Astrocyte of the cerebellum (primary cell): ENCODE results near the gene MTUS2.

Source experiments
- DNase-seq: peaks from one replicate; pipeline ENCODE4 v3.0.0-alpha.2; 2011; ENCODE audit warnings: low read depth
- H3K4me3 ChIP-seq: 2 replicates; pipeline ENCODE4 v1.5.1; 2011; ENCODE audit warnings: mild to moderate bottlenecking, low read depth, low read length, moderate library complexity
- CTCF ChIP-seq: IDR thresholded peaks from 2 replicates; pipeline ENCODE4 v1.5.1; 2012; ENCODE audit warnings: low read length, low read depth, moderate library complexity, mild to moderate bottlenecking; ENCODE audit errors: missing control alignments
- in situ Hi-C: cut with HindIII; loops from 2 replicates; pipeline ENCODE4 v1.10.0; 2017; ENCODE audit warnings: low sequenced_read_pairs

MTUS2 gene

GRCh38 chr13:29065142-29065541 lies 245.0 kb downstream of the MTUS2 start:
- TF ChIP-seq CTCF = no peak
- no peak overlapping the region for H3K4me3 ChIP-seq
- DNase-seq = no peak
- in situ Hi-C loops = no loop called here

GRCh38 chr13:29067306-29067945 lies 247.3 kb downstream of the MTUS2 start:
- no peak for TF ChIP-seq CTCF
- no peak overlapping the region for H3K4me3 ChIP-seq
- in situ Hi-C loops = no loop called here
- no peak for DNase-seq

GRCh38 chr13:29073755-29074154 lies 253.6 kb downstream of the MTUS2 start:
- in situ Hi-C loops = no loop called here
- H3K4me3 ChIP-seq = no peak overlapping the region
- TF ChIP-seq CTCF = no peak
- no peak for DNase-seq

- H3K4me3 ChIP-seq = no peak overlapping the region
- in situ Hi-C loops = no loop called here
- TF ChIP-seq CTCF = no peak
Observed at GRCh38 chr13:29077051-29077813, 257.1 kb downstream of the MTUS2 start.

GRCh38 chr13:29081036-29081435 lies 260.9 kb downstream of the MTUS2 start:
- DNase-seq = no peak
- in situ Hi-C loops = no loop called here

More at GRCh38 chr13:29077051-29077813, 257.1 kb downstream of the MTUS2 start:
- no peak for DNase-seq

GRCh38 chr13:29081697-29082440 lies 261.7 kb downstream of the MTUS2 start:
- DNase-seq = no peak
- no peak for TF ChIP-seq CTCF
- H3K4me3 ChIP-seq = no peak overlapping the region
- in situ Hi-C loops = no loop called here

More at GRCh38 chr13:29081036-29081435, 260.9 kb downstream of the MTUS2 start:
- TF ChIP-seq CTCF = no peak
- H3K4me3 ChIP-seq = no peak overlapping the region
